A549 (cell line): ENCODE data around the gene LIMA1. TPM values are rescaled to one million over a fixed set of nuclear protein-coding genes. Genes with fewer than 3 reads are reported as not detected.
A peak's percentile ranks its signal among the peaks of the same experiment; 100 is the strongest.

Experiments used
- ATAC-seq, 2 experiments: fragments of 200-7000 bp in 1 of 2; fragments of >200 bp in 1 of 2; cut with Nextera tagmentation in 1 of 2; cut with Tn5 transposase in 1 of 2; 3 replicates each; pipeline versions ENCODE4 v1.8.0 to v1.9.1; 2018 to 2020; ENCODE audit warnings: mild to moderate bottlenecking in 1 of 2, moderate library complexity in 1 of 2
- CTCF ChIA-PET: fragments of 300-600 bp; sonication (Branson Sonifier 250); formaldehyde crosslinking; extraction: SDS; loops from one replicate; lab custom pipeline; 2021; ENCODE audit warnings: antibody characterized with exemption, inconsistent platforms; lab: Yijun Ruan, JAX
- POLR2A ChIA-PET: fragments of 350-600 bp; formaldehyde crosslinking; extraction: SDS; loops from one replicate; lab custom pipeline; 2021; ENCODE audit warnings: antibody characterized with exemption, inconsistent platforms; lab: Yijun Ruan, JAX
- DNase-seq, 2 experiments: peaks; one replicate each; pipeline versions ENCODE4 v3.0.0 to v3.0.0-alpha.2; 2011 to 2016; ENCODE audit warnings: low read depth in 1 of 2, low spot score in 1 of 2
- FAIRE-seq: peaks from 2 replicates; lab custom pipeline; 2011; peaks lifted over from hg19 to GRCh38; lab: Jason Lieb, UNC
- H3K27ac ChIP-seq, 2 experiments: fragments of >200 bp; sonication (Bioruptor Twin); formaldehyde crosslinking; 3 replicates each; pipeline ENCODE4 v1.5.1; 2016 to 2017
- H3K4me1 ChIP-seq: fragments of >200 bp; sonication (Bioruptor Twin); formaldehyde crosslinking; 3 replicates; pipeline ENCODE4 v1.6.1; 2016
- H3K4me2 ChIP-seq: fragments of >200 bp; sonication (Bioruptor Twin); formaldehyde crosslinking; 3 replicates; pipeline ENCODE4 v1.6.1; 2016
- H3K4me3 ChIP-seq: fragments of >200 bp; sonication (Bioruptor Twin); formaldehyde crosslinking; 3 replicates; pipeline ENCODE4 v1.5.1; 2016
- H3K9me3 ChIP-seq: fragments of >200 bp; sonication (Bioruptor Twin); formaldehyde crosslinking; 3 replicates; pipeline ENCODE4 v1.6.1; 2016
- BHLHE40 ChIP-seq: IDR thresholded peaks from 2 replicates; pipeline ENCODE4 v1.6.1; 2012; ENCODE audit warnings: low read depth, low read length, inconsistent platforms
- FOSB ChIP-seq: fragments of 250-450 bp; sonication (Bioruptor Pico); IDR thresholded peaks from 2 replicates; pipeline ENCODE4 v1.5.0; 2020; ENCODE audit warnings: mild to moderate bottlenecking, moderate library complexity
- FOXS1 ChIP-seq: fragments of 250-450 bp; sonication (Bioruptor Pico); IDR thresholded peaks from 2 replicates; pipeline ENCODE4 v1.5.0; 2020; ENCODE audit warnings: mild to moderate bottlenecking, moderate library complexity
- HEYL ChIP-seq: fragments of 250-450 bp; sonication (Bioruptor Pico); IDR thresholded peaks from 2 replicates; pipeline ENCODE4 v1.8.0; 2021; ENCODE audit warnings: mild to moderate bottlenecking, moderate library complexity
- HOXA7 ChIP-seq: fragments of 250-450 bp; sonication (Bioruptor Pico); IDR thresholded peaks from 2 replicates; pipeline ENCODE4 v1.5.0; 2020; ENCODE audit warnings: mild to moderate bottlenecking, moderate library complexity
- HOXB13 ChIP-seq: fragments of 250-450 bp; sonication (Bioruptor Pico); IDR thresholded peaks from 2 replicates; pipeline ENCODE4 v1.5.0; 2020; ENCODE audit warnings: low read depth, mild to moderate bottlenecking, moderate library complexity
- JUN ChIP-seq, 2 experiments: fragments of >200 bp; sonication (Bioruptor Twin); formaldehyde crosslinking; IDR thresholded peaks; 2 replicates in 1 of 2; 3 replicates in 1 of 2; pipeline ENCODE4 v1.6.1; 2016 to 2017
- KDM1A ChIP-seq: fragments of 200-600 bp; sonication (generic); IDR thresholded peaks from 2 replicates; pipeline ENCODE4 v1.6.1; 2016; ENCODE audit warnings: low read depth, mild to moderate bottlenecking
- MAZ ChIP-seq: fragments of 150-350 bp; IDR thresholded peaks from 2 replicates; pipeline ENCODE4 v1.6.1; 2014; ENCODE audit warnings: antibody characterized with exemption, low read depth, low read length, borderline replicate concordance
- NR3C1 ChIP-seq: fragments of >200 bp; sonication (Bioruptor Twin); formaldehyde crosslinking; IDR thresholded peaks from 3 replicates; pipeline ENCODE4 v1.6.1; 2017
- PHF8 ChIP-seq: fragments of 200-600 bp; sonication (generic); IDR thresholded peaks from 2 replicates; pipeline ENCODE4 v1.6.1; 2016; ENCODE audit warnings: low read depth, mild to moderate bottlenecking, antibody characterized with exemption, moderate library complexity, borderline replicate concordance
- POLR2A ChIP-seq: IDR thresholded peaks from 2 replicates; pipeline ENCODE4 v1.6.1; 2012; ENCODE audit warnings: mild to moderate bottlenecking, low read length
- RAD21 ChIP-seq, 2 experiments: fragments of >200 bp in 1 of 2; sonication (Bioruptor Twin) in 1 of 2; formaldehyde crosslinking in 1 of 2; IDR thresholded peaks in 1 of 2; conservative IDR thresholded peaks in 1 of 2; 2 replicates in 1 of 2; 3 replicates in 1 of 2; pipeline ENCODE4 v1.6.1; 2012 to 2018; ENCODE audit warnings: inconsistent platforms in 1 of 2
- RCOR1 ChIP-seq: fragments of 150-350 bp; IDR thresholded peaks from 2 replicates; pipeline ENCODE4 v1.6.1; 2014; ENCODE audit warnings: antibody characterized with exemption, low read length, low read depth
- SMC3 ChIP-seq: fragments of >200 bp; sonication (Bioruptor Twin); formaldehyde crosslinking; IDR thresholded peaks from 3 replicates; pipeline ENCODE4 v1.6.1; 2018; ENCODE audit warnings: inconsistent platforms
- WGBS: methylation state at CpG from one replicate; pipeline ENCODE4 v1.1.6; 2017; ENCODE audit errors: missing lambda C conversion rate; 5-methylcytosine and 5-hydroxymethylcytosine counted together
- polyA minus RNA-seq: library from RNA; depleted of rRNA, polyadenylated mRNA; stranded (reverse); fragments of >200 nt; gene quantifications from 2 replicates; pipeline ENCODE4 v1.2.3, GENCODE V29; 2011; rRNA and poly(A)+ RNA removed
- polyA plus RNA-seq, 4 experiments: library from polyadenylated mRNA; depleted of rRNA in 3 of 4; stranded (reverse); fragments of >200 nt; fragmentation: RNase III in 1 of 4; extraction: RNeasy Plus Mini Kit Qiagen cat#74134 plus additional on column Dnase treatment in 1 of 4; gene quantifications; 2 replicates in 3 of 4; 3 replicates in 1 of 4; pipeline ENCODE4 v1.2.3, GENCODE V29; 2011 to 2017
- TF ChIP-seq, protein P1 (sequence below): IDR thresholded peaks from 2 replicates; pipeline ENCODE4 v1.6.1; 2012
- TF ChIP-seq, protein P2 (sequence below): fragments of >200 bp; sonication (Bioruptor Twin); formaldehyde crosslinking; IDR thresholded peaks from 3 replicates; pipeline ENCODE4 v1.6.1; 2016
- TF ChIP-seq, protein P3 (sequence below): fragments of 250-450 bp; sonication (Bioruptor Pico); IDR thresholded peaks from 2 replicates; pipeline ENCODE4 v1.5.0; 2020; ENCODE audit warnings: low read depth, mild to moderate bottlenecking, moderate library complexity
- TF ChIP-seq, protein P4 (sequence below): IDR thresholded peaks from 2 replicates; pipeline ENCODE4 v1.6.1; 2012; ENCODE audit warnings: low read depth, borderline replicate concordance
- TF ChIP-seq, protein P5 (sequence below): fragments of 200-600 bp; sonication (generic); IDR thresholded peaks from 2 replicates; pipeline ENCODE4 v1.6.1; 2016; ENCODE audit warnings: antibody characterized with exemption, mild to moderate bottlenecking, moderate library complexity

Gene LIMA1
- polyA plus RNA-seq (2011; rRNA removed) = 21.4 and 23.4 TPM in 2 replicates
- 3.5 TPM in 2 replicates for polyA plus RNA-seq (2012; cell fraction: cytosol; rRNA removed)
- polyA plus RNA-seq (2012; cell fraction: nucleus; rRNA removed) = 3.3 and 5.4 TPM in 2 replicates
- 9.0 to 12.0 TPM (median 10.1 TPM) in 3 replicates for polyA plus RNA-seq (2017; fragmentation: RNase III; extraction: RNeasy Plus Mini Kit Qiagen cat#74134 plus additional on column Dnase treatment)
- 27.3 and 29.3 TPM in 2 replicates for polyA minus RNA-seq

DNA sequence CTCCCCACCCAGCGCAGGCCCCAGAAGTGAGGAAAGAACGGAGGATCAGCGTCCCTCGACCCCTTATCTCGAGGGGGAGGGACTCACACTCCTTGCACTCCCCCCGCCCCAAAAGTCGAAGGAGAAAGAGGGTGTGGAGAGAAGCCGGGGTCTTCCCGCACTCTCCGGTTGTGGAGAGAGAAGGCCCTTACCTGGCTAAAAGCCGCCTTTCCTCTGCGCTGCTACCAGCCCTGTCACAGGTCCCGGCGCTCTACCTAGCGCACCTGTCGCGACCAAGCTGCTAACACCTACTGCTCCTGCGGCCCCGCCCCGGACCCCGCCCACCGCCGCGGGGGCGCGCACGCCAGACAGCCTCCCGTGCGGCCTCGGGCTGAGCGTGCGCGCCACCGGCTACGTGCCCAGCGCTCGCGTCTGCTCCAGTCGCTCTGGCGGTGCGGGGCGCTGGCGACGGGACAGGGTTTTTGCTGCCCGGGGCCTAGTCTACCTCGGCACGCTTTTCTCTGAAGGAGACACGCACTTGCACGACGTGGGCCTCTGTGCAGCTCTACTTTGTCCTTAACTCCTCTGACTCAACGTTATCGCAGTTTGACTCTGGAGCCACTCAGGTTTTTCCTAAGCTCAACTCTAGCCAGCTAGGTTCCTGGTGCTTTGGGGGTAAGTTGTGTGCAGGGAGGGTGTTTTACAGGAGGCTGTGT lies at the start of gene LIMA1:
Gene LIMA1 (minus strand): TSS at position 292 of the 695 bp plus-strand sequence. CDS start 34,769 bp downstream, outside the sequence.
- peak; percentile 97 to 98 for ATAC-seq
- DNase-seq = peak; percentile 86 to 95
- peak within 1 kb of the TSS; percentile 78 for H3K4me3 ChIP-seq
- no peaks in the 10 kb centered on the region for H3K9me3 ChIP-seq
- peak within 1 kb of the TSS; percentile 85 to 94 for H3K27ac ChIP-seq
- no peak for FAIRE-seq
- CTCF ChIA-PET = interaction anchor here (0.5 to 2.4 kb wide), 13 partner anchors 9 to 108 kb away, joined by 3 to 8 read pairs (median 4); no protein-coding TSS in a partner anchor
- TF ChIP-seq SMC3 (peak; percentile 24; the same call in 1 of the 3 replicates), BHLHE40 (peak; percentile 46; the same call in 1 of the 2 replicates), RCOR1 (no peak), KDM1A (no peak), FOXS1 (CRISPR knock-in tag) (peak; percentile 68; the same call in 1 of the 2 replicates), RAD21 (conservative IDR thresholded peaks at IDR 0.05 in 1 of 2, IDR thresholded peaks at IDR 0.05 in 1 of 2) (0 out of 5 replicates have a peak, but pooled peaks of 1 of the 2 experiments have one; percentile 27), PHF8 (peak; percentile 85), HOXA7 (CRISPR knock-in tag) (no peak), POLR2A (peak; percentile 99), MAZ (no peak), JUN (IDR thresholded peaks at IDR 0.05) (peak; percentile 54 to 66; a peak in 3 of 5 replicates), FOSB (CRISPR knock-in tag) (no peak), HOXB13 (CRISPR knock-in tag) (0 out of 2 replicates have a peak, but pooled peaks have one; percentile 22), HEYL (CRISPR knock-in tag) (no peak), NR3C1 (no peak)
- TF ChIP-seq, protein P1, sequence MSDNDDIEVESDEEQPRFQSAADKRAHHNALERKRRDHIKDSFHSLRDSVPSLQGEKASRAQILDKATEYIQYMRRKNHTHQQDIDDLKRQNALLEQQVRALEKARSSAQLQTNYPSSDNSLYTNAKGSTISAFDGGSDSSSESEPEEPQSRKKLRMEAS = peak; percentile 87
- TF ChIP-seq, protein P2, sequence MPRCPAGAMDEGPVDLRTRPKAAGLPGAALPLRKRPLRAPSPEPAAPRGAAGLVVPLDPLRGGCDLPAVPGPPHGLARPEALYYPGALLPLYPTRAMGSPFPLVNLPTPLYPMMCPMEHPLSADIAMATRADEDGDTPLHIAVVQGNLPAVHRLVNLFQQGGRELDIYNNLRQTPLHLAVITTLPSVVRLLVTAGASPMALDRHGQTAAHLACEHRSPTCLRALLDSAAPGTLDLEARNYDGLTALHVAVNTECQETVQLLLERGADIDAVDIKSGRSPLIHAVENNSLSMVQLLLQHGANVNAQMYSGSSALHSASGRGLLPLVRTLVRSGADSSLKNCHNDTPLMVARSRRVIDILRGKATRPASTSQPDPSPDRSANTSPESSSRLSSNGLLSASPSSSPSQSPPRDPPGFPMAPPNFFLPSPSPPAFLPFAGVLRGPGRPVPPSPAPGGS = peak; percentile 82; the same call in 2 of the 3 replicates
- TF ChIP-seq, protein P3, sequence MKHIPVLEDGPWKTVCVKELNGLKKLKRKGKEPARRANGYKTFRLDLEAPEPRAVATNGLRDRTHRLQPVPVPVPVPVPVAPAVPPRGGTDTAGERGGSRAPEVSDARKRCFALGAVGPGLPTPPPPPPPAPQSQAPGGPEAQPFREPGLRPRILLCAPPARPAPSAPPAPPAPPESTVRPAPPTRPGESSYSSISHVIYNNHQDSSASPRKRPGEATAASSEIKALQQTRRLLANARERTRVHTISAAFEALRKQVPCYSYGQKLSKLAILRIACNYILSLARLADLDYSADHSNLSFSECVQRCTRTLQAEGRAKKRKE (CRISPR knock-in tag) = peak; percentile 29; the same call in 1 of the 2 replicates
- TF ChIP-seq, protein P4, sequence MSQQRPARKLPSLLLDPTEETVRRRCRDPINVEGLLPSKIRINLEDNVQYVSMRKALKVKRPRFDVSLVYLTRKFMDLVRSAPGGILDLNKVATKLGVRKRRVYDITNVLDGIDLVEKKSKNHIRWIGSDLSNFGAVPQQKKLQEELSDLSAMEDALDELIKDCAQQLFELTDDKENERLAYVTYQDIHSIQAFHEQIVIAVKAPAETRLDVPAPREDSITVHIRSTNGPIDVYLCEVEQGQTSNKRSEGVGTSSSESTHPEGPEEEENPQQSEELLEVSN = peak; percentile 64; the same call in 1 of the 2 replicates
- TF ChIP-seq, protein P5, sequence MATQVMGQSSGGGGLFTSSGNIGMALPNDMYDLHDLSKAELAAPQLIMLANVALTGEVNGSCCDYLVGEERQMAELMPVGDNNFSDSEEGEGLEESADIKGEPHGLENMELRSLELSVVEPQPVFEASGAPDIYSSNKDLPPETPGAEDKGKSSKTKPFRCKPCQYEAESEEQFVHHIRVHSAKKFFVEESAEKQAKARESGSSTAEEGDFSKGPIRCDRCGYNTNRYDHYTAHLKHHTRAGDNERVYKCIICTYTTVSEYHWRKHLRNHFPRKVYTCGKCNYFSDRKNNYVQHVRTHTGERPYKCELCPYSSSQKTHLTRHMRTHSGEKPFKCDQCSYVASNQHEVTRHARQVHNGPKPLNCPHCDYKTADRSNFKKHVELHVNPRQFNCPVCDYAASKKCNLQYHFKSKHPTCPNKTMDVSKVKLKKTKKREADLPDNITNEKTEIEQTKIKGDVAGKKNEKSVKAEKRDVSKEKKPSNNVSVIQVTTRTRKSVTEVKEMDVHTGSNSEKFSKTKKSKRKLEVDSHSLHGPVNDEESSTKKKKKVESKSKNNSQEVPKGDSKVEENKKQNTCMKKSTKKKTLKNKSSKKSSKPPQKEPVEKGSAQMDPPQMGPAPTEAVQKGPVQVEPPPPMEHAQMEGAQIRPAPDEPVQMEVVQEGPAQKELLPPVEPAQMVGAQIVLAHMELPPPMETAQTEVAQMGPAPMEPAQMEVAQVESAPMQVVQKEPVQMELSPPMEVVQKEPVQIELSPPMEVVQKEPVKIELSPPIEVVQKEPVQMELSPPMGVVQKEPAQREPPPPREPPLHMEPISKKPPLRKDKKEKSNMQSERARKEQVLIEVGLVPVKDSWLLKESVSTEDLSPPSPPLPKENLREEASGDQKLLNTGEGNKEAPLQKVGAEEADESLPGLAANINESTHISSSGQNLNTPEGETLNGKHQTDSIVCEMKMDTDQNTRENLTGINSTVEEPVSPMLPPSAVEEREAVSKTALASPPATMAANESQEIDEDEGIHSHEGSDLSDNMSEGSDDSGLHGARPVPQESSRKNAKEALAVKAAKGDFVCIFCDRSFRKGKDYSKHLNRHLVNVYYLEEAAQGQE = no peak
- peak within 1 kb of the TSS; percentile 80 for H3K4me2 ChIP-seq
- peaks cover 6% of the 10 kb centered on the region; the same call in 1 of the 3 replicates for H3K4me1 ChIP-seq
- WGBS = 2% methylated on average over 15 of the region's 52 CpGs
- POLR2A ChIA-PET = interaction anchor here (0.6 to 2.1 kb wide), 15 partner anchors 10 to 199 kb away, joined by 3 to 13 read pairs (median 3); partner anchors contain the start of gene SMARCD1
